Islet precursor cell (in vitro differentiated cells): ENCODE measurements around the gene CMKLR1.

ENCODE experiments used
- DNase-seq: peaks from one replicate; pipeline ENCODE4 v3.0.0-alpha.2; 2018

The CMKLR1 gene

GRCh38 chr12:108361606-108362005, 22.5 kb upstream of the CMKLR1 start:
- no peak for DNase-seq

GRCh38 chr12:108360487-108360886, 21.4 kb upstream of the CMKLR1 start:
- peak; percentile 47 for DNase-seq

- no peak for DNase-seq
Measured at GRCh38 chr12:108360057-108360456, 20.9 kb upstream of the CMKLR1 start.

- no peak for DNase-seq
Measured at GRCh38 chr12:108358580-108358965, 19.5 kb upstream of the CMKLR1 start.

- no peak for DNase-seq
Measured at GRCh38 chr12:108357834-108358579, 18.9 kb upstream of the CMKLR1 start.

- no peak for DNase-seq
Measured at GRCh38 chr12:108356835-108357806, 18.0 kb upstream of the CMKLR1 start.

- no peak for DNase-seq
Measured at GRCh38 chr12:108355069-108355468, 16.0 kb upstream of the CMKLR1 start.

- DNase-seq, result no peak
Measured at GRCh38 chr12:108352591-108352990, 13.5 kb upstream of the CMKLR1 start.

GRCh38 chr12:108350511-108350910, 11.4 kb upstream of the CMKLR1 start:
- no peak for DNase-seq

- no peak for DNase-seq
Measured at GRCh38 chr12:108349278-108349688, 10.2 kb upstream of the CMKLR1 start.

- no peak for DNase-seq
Measured at GRCh38 chr12:108348842-108349241, 9.7 kb upstream of the CMKLR1 start.

GRCh38 chr12:108346727-108347710, 7.9 kb upstream of the CMKLR1 start:
- no peak for DNase-seq

GRCh38 chr12:108345716-108346633, 6.9 kb upstream of the CMKLR1 start:
- DNase-seq, result no peak

GRCh38 chr12:108342985-108343384, 3.9 kb upstream of the CMKLR1 start:
- DNase-seq, result no peak

GRCh38 chr12:108341854-108342847, 3.0 kb upstream of the CMKLR1 start:
- DNase-seq, result no peak

GRCh38 chr12:108341356-108341755, 2.2 kb upstream of the CMKLR1 start:
- DNase-seq, result no peak

- no peak for DNase-seq
Measured at GRCh38 chr12:108340037-108340436, 926 bp upstream of the CMKLR1 start.

GRCh38 chr12:108337235-108338223, 1.6 kb downstream of the CMKLR1 start:
- peak; percentile 80 for DNase-seq
